Adipocyte (in vitro differentiated cells): ENCODE measurements around the gene STMN3.
"Not testable (repeated sequence)": the region's sequence is repeated elsewhere in the genome, so short reads cannot be mapped to it uniquely, and the experiment has no call there.

Experiments
- DNase-seq: peaks from one replicate; pipeline ENCODE4 v3.0.0-alpha.2; 2015; ENCODE audit warnings: low read depth
- H3K27me3 ChIP-seq: replicated peaks from 2 replicates; pipeline ENCODE4 v1.7.0; 2013; ENCODE audit warnings: mild to moderate bottlenecking, low read length, moderate library complexity; ENCODE audit not compliant: control insufficient read depth, insufficient read depth
- H3K36me3 ChIP-seq: 2 replicates; pipeline ENCODE4 v1.7.0; 2013; ENCODE audit warnings: low read length, mild to moderate bottlenecking, moderate library complexity; ENCODE audit not compliant: control insufficient read depth, insufficient read depth, severe bottlenecking
- H3K4me1 ChIP-seq: 2 replicates; pipeline ENCODE4 v1.7.0; 2013; ENCODE audit warnings: mild to moderate bottlenecking, low read length, moderate library complexity; ENCODE audit not compliant: control insufficient read depth, insufficient read depth
- H3K4me3 ChIP-seq: 2 replicates; pipeline ENCODE4 v1.7.0; 2013; ENCODE audit warnings: mild to moderate bottlenecking, low read length, moderate library complexity
- H3K9ac ChIP-seq: 2 replicates; pipeline ENCODE4 v1.7.0; 2013; ENCODE audit warnings: mild to moderate bottlenecking, low read length, moderate library complexity
- H3K9me3 ChIP-seq: 2 replicates; pipeline ENCODE4 v1.7.0; 2013; ENCODE audit warnings: mild to moderate bottlenecking, low read length, moderate library complexity; ENCODE audit not compliant: control insufficient read depth

STMN3 gene

GRCh38 chr20:63648895-63649589 is 4.2 kb downstream of the STMN3 start:
- H3K9me3 ChIP-seq, result no peaks in the 10 kb centered on the region
- no peak overlapping the region for H3K4me3 ChIP-seq
- H3K4me1 ChIP-seq, result no peaks in the 10 kb centered on the region
- H3K9ac ChIP-seq, result no peak overlapping the region
- peaks cover 4% of the 10 kb centered on the region for H3K27me3 ChIP-seq
- DNase-seq, result no peak
- H3K36me3 ChIP-seq, result no peaks in the 10 kb centered on the region

DNA sequence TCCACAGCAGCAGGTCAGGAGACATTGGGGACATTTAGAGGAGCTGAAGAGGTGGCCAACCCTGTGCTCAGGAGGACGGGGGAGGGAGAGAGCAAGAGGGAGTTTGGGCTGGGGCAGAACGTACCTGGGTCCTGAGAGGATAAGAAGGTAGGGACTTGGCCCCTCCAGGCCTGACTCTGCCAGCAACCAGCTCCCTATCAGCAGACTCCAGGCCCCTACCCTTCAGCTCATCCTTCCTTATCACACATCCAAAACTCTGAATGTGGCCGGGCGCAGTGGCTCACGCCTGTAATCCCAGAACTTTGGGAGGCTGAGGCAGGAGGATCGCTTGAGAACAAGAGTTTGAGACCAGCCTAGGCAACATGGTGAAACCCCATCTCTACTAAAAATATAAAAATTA is 5.0 kb downstream of the STMN3 start:
- Histone ChIP-seq H3K9me3 (no peaks in the 10 kb centered on the region), H3K4me1 (no peaks in the 10 kb centered on the region), H3K27me3 (peaks cover 3% of the 10 kb centered on the region), H3K9ac (no peak overlapping the region), H3K36me3 (no peaks in the 10 kb centered on the region), H3K4me3 (no peak overlapping the region)
- no peak for DNase-seq

GRCh38 chr20:63645218-63645617 is 8.0 kb downstream of the STMN3 start:
- Histone ChIP-seq H3K9me3 (no peaks in the 10 kb centered on the region), H3K4me1 (no peaks in the 10 kb centered on the region), H3K27me3 (no peaks in the 10 kb centered on the region), H3K36me3 (no peaks in the 10 kb centered on the region), H3K4me3 (no peak overlapping the region), H3K9ac (no peak overlapping the region)
- DNase-seq, result no peak

GRCh38 chr20:63643946-63644345 is 9.3 kb downstream of the STMN3 start:
- Histone ChIP-seq H3K4me3 (no peak overlapping the region), H3K36me3 (no peaks in the 10 kb centered on the region), H3K27me3 (no peaks in the 10 kb centered on the region), H3K4me1 (no peaks in the 10 kb centered on the region), H3K9me3 (no peaks in the 10 kb centered on the region), H3K9ac (no peak overlapping the region)
- no peak for DNase-seq

GRCh38 chr20:63643499-63643898 is 9.7 kb downstream of the STMN3 start:
- DNase-seq, result no peak
- Histone ChIP-seq H3K4me1 (no peaks in the 10 kb centered on the region), H3K27me3 (no peaks in the 10 kb centered on the region), H3K9me3 (no peaks in the 10 kb centered on the region), H3K4me3 (no peak overlapping the region), H3K9ac (no peak overlapping the region), H3K36me3 (no peaks in the 10 kb centered on the region)

DNA sequence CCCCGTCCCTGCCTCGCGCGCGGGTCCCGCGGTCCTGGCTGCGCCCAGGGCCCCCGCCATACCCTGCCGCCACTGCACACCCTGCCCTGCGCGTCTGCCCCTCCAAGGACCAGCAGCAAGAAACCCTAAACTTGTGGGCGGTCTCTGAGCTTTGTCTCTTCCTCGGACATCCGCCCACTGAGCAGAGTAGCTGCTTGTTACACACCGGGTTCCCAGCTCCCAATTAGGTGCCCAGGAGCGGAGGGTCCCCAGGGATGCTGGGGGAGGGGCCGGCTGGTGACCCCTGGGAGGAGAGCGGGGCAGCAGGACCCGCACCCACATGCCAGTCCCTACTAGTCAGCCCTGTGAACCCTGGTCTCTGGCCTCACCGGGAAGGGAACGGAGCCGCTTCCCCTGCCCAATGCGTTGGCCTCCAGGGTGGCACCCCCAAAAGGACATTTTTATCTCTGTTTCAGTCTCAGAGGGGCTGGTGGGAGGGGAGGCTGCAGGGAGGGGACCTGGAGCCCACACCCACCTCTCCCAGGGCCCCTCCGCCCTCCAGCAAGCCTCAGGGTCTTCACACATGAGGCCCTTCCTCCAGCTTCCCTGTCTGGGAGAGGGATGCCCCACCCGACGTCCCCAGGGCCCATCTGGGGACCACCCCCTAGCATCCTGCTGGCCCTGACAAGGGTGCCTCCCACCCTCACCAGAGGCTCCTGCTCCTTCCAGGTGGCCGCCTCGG is 10.5 kb downstream of the STMN3 start:
- Histone ChIP-seq H3K9ac (no peak overlapping the region), H3K27me3 (no peaks in the 10 kb centered on the region), H3K4me3 (no peak overlapping the region), H3K36me3 (no peaks in the 10 kb centered on the region), H3K9me3 (no peaks in the 10 kb centered on the region), H3K4me1 (no peaks in the 10 kb centered on the region)
- no peak for DNase-seq

DNA sequence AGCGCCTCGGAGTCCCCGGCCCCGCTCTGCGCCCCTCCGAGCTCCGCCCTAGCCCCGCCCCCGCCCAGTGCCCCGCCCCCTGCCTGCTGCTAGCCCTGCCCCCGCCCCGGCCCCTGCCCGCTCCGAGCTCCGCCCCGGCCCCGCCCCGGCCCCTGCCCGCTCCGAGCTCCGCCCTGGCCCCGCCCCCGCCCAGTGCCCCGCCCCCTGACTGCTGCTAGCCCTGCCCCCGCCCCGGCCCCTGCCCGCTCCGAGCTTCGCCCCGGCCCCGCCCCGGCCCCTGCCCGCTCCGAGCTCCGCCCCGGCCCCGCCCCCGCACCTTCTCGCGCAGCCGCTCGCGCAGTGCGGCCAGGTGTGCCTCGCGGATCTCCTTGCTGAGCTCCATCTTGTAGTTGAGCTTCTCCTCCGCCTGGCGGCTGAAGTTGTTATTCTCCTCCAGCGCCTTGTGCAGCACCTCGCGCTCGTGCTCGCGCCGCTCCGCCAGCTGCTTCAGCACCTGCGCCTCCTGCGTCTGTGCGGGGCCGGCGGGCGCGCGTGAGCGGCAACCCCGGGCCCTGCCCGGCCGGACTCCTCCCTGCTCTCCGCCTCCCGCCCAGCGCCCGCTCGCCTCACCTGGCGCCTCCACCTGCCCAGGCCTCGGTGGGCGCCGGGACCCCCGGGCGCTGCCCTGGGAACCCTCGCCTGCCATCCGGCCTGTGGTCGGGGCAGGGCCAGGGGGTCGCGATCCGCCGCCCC is 11.3 kb downstream of the STMN3 start:
- Histone ChIP-seq H3K27me3 (no peaks in the 10 kb centered on the region), H3K4me3 (peak overlapping the region; percentile 69), H3K9ac (no peak overlapping the region), H3K9me3 (no peaks in the 10 kb centered on the region), H3K36me3 (no peaks in the 10 kb centered on the region), H3K4me1 (no peaks in the 10 kb centered on the region)
- DNase-seq, result peak; percentile 95

- peak overlapping the region; percentile 68 for H3K4me3 ChIP-seq
- H3K36me3 ChIP-seq, result no peaks in the 10 kb centered on the region
- no peaks in the 10 kb centered on the region for H3K27me3 ChIP-seq
- DNase-seq, result no peak
- no peaks in the 10 kb centered on the region for H3K4me1 ChIP-seq
- no peaks in the 10 kb centered on the region for H3K9me3 ChIP-seq
- H3K9ac ChIP-seq, result peak overlapping the region; percentile 68
These were observed 12.0 kb downstream of the STMN3 start for GRCh38 chr20:63641146-63641791.

DNA sequence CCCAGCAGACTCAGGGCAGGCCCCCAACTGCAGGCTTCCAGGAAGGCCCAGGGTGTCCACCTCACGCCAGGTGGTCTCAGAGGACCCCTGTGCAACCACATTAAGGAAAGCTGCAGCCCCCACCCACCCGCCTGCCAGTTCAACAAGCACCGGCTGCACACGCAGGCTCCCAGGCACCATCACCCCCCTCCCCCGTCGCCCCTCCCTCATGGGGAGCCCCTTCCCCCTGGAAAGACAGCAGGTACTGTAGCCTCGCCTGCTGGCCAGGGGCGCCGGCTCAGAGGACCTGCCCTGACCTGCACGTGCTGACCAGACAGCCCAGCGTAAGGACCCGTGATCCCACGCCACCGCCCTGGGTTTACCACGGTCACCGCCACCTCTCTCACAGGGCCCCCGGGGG is 12.5 kb downstream of the STMN3 start:
- not testable (repeated sequence) for H3K9ac ChIP-seq, H3K36me3 ChIP-seq, H3K9me3 ChIP-seq, H3K4me3 ChIP-seq, H3K27me3 ChIP-seq, H3K4me1 ChIP-seq, DNase-seq

DNA sequence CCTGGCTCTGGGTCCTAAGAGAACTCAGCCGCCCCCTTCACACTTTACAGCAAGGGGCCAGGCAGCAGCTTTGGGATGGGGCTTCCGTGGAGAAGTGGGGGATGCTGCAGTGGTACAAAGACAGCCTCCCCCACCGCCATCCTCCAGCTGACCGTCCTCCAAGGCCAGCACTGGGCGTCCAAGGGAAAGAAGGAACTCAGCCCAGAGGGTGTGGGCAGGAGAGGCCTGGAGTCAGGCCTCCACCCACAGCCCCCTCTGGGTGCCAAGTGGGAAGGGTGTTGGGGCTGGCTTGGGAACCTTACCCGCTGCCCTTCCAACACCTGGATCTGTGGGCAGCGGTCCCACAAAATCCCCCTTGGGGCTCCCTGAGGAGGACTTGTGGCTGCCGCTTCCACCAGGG is 13.1 kb downstream of the STMN3 start:
- H3K4me3 ChIP-seq, result no peak overlapping the region
- no peaks in the 10 kb centered on the region for H3K36me3 ChIP-seq
- DNase-seq, result no peak
- H3K4me1 ChIP-seq, result no peaks in the 10 kb centered on the region
- H3K9ac ChIP-seq, result no peak overlapping the region
- H3K9me3 ChIP-seq, result no peaks in the 10 kb centered on the region
- no peaks in the 10 kb centered on the region for H3K27me3 ChIP-seq
